GM19395 (cell line): ENCODE measurements around the gene FRAT2.
A peak's percentile ranks its signal among the peaks of the same experiment; 100 is the strongest.

Source experiments
- ATAC-seq: cut with Tn5 transposase; IDR thresholded peaks from one replicate; pipeline ENCODE4 v1.9.1; 2021; ENCODE audit warnings: mild to moderate bottlenecking, moderate library complexity; ENCODE audit not compliant: unreplicated experiment

FRAT2 gene

DNA sequence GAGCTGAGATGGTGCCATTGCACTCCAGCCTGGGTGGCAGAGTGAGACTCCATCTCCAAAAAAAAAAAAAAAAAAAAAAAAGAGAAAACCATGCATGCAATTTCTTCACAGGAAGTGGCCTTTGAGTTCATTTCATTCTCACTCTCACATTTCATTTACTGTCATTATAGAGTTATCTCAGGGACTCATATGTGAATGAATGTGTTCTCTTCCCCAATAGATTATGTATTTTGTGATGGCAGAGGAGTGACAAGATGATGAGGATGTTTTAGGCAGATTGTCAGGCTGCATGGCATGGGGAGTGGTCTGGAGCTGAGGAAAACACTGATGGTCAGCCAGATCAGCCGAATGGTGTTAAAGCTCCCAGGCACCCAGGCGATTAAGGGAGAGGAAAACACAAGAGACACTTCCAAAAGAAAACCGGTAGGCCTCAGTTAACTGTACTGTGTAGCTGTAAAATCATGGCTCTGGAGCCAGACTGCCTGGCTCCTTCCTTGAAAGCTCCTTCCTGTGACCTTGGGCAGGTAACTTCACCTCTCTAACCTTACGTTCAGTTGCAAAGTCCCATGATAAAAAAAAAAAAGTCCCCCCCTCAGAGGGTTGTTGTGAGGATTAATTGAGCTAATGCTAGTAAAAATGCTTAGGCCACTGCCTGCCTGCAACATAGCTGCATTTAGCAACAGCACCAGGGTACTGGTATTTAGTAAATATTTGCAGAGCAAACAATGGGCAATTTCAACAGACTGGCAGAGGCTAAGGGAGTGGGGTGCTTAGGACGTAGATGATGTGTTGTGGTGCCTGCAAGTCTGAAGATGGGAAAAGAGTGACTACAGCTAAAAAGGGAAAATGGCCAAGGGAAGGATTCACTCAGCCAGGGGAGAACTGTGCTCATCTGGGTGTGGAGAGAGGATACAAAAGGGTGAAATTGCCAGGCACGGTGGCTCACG, 6.9 kb downstream of the FRAT2 start:
- ATAC-seq, result no peak

DNA sequence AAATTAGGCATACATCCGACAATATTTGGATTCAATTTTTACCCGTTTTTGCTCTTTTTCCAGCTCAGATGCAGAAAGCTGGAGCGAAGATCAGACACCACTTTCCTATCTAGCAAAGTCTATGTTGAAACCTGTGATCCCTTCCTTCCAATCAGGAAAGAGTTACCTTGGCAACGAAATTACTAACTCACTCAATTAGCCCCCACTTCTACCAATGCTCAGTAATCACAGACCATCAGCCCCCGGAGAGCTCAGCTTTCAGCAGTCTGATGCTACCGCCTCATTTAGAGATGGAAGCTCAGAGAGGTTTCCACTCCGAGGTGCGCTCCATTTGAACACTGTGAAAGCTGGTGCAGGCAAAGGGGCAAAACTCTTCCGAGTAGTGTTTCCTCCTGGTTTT, 8.8 kb downstream of the FRAT2 start:
- no peak for ATAC-seq

DNA sequence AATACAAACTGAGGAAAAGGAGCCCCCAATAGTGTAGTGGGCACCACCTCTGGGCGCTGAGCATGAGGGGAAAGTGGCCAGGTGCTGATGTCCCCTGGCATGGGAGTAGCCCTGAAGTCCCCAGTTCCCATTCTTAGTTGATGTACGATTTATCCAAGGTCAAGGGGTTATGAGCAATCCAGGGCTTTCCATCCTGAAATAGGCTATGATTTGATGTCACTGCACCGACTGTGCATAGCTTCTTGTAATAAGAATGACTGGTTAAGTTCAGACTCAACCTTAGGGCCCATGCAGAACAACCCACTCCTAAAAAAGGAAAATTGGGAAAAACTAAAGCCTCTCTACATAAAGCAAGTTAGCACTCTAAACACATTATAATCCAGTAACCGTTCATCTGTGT, 11.0 kb downstream of the FRAT2 start:
- no peak for ATAC-seq

DNA sequence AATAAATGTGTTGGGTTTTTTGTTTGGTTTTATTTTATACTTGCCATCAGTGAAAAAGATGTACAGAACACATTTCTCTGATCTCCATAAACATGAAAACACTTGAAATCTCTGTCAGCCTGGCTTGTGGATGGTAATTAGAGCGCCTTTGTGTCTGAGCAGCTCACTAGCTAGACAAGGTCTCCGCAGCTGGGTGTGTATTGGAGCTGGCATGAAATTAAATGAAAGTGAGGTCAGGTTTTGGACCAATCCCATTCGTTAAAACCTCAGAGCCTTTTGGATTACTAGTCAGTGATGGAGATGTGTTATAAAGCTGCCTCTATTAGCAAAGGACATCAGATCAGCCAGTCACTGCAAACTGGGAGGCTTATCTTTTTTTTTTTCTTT, 12.7 kb downstream of the FRAT2 start:
- ATAC-seq, result no peak

DNA sequence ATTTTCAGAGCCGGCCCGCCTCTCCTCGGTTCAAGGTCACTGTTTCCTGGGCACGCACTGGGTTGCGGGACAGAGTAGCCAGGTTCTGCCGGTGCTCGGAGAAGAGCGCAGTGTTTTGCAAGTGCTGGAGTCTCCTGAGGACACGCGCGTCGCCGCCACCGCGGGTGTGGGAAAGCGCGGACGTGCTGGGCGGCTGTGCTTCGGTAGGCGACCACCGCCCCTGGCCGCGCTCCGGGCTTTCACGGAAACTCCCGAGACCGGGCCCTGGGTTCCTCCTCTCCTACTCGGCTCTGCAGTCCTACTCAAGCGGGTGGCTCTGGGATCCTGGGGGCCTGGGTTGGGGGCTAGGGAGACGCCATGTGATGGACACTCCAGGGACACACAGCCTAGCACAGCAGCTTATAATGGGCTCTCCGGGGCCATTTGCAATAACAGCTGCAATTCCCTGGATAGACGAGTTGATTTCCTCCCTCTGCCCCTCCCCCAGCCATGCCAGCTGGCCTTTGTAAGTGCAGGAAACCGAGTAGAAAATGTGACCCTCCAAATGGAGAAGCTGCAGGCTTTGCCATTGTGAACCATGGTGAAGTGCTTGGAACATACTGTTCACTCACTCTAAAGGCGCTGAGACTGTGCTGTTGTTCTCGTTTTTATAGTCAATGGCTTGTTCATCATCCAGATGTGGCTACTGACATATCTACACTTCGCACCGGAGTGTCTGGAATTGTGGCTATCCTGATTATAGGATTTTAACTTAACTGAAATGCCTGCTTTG, 13.3 kb downstream of the FRAT2 start:
- ATAC-seq, result no peak

DNA sequence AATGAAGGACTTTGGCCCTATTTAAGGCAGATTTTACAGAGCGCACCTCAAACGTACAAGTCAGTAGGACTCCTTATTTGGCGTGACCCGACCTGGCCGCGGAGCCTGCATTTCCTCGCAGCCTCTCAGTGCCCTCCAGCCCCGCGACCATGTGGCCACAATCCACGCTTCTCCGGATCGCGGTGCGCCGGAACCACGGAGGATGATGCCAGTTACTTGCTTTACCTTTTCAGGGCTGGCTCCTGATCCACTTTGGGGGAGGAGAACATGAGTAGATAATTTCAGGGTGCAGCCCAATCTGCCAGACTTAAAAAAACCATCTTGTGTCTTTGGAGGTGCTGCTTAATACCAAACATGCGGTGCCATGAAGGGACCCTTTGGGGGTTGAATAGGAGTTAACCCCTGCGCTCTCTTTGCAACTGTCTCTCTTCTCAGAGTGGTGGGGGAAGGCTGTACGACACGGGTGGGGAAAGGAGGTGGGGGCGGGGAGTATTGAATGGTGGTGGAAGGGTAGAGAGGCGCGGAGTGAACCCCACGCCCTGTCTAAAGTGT, 14.0 kb downstream of the FRAT2 start:
- no peak for ATAC-seq

DNA sequence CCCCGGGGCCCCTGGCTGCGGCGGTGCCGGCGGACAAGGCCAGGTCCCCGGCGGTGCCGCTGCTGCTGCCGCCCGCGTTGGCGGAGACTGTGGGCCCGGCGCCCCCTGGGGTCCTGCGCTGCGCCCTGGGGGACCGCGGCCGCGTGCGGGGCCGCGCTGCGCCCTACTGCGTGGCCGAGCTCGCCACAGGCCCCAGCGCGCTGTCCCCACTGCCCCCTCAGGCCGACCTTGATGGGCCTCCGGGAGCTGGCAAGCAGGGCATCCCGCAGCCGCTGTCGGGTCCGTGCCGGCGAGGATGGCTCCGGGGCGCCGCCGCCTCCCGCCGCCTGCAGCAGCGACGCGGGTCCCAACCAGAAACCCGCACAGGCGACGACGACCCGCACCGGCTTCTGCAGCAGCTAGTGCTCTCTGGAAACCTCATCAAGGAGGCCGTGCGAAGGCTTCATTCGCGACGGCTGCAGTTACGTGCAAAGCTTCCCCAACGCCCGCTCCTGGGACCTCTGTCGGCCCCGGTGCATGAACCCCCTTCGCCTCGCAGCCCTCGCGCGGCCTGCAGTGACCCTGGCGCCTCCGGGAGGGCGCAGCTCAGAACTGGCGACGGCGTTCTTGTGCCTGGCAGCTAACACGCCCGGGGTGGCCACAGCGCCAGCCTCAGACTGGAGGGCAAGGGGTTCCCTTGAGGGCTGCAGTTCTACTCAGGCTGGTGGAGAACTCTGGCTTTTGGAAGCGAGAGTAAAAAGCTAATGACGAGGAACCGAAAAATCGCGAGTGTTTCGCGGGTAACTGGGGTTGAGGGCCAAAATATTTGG, 14.7 kb downstream of the FRAT2 start:
- peak; percentile 18 for ATAC-seq

DNA sequence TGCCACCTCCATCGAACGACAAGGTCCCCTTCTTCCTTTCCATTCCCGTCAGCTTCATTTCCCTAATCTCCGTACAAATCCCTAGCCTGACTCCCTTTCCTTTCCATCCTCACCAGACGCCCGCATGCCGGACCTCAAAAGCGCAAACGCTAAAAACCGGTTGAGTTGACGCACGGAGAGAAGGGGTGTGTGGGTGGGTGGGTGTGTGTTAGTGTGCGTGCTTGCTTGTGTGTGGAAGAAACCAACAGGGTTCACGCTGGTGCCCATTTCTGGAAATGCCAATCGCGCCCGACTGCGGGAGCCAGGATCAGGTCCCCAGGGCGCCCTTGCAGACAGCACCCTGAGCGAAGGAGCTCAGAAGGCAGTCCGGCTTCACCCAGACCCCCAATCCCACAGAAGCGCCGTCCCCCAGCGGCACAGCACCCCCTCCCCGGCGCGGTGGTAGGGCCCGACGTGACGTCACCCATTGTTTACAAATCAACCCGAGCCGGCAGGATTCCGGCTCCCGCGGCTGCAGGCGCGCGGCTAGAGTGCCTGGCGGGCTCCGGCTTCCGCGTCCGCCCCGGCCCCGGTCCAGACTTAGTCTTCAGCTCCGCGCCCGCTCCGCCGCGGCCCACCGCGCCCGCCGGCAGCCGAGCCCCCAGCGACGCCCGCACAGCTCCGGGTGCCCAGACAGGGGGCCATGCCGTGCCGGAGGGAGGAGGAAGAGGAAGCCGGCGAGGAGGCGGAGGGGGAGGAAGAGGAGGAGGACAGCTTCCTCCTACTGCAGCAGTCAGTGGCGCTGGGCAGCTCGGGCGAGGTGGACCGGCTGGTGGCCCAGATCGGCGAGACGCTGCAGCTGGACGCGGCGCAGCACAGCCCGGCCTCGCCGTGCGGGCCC, 15.5 kb downstream of the FRAT2 start, which contains the start of gene FRAT1:
FRAT1 (plus strand) TSS at position 500 of the 880 bp plus-strand sequence; CDS start at position 683, 183 bp downstream.
- ATAC-seq, result peak; percentile 83

DNA sequence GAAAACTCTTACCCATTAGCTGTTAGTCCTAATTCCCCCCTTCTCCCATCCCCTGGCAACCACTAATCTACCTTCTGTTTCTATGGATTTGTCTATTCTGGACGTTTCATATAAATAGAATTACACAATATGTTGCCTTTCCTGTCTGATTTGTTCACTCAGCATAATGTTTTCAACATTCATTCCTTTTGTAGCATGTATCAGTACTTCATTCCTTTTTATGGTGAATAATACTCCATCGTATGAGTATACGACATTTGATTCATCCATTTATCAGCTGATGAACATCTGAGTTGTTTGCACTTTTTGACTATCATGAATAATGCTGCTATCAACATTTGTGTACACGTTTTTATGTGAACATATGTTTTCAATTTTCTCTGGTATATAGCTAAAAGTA, 19.9 kb downstream of the FRAT2 start:
- no peak for ATAC-seq

DNA sequence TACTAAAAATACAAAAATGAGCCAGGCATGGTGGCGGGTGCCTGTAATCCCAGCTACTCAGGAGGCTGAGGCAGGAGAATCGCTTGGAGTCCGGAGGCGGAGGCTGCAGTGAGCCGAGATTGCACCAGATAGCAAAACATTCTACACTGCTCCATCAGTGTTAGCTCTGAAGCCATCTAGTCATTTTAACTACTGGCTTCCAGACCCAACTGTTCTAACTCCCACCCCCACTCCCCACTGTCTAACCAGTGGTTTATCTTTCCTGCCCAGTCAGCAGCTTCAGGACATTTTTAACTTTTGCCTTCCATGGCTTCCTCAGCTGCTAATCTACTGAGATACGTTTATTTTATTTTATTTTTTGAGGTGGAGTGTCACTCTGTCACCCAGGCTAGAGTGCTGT, 21.6 kb downstream of the FRAT2 start:
- no peak for ATAC-seq

DNA sequence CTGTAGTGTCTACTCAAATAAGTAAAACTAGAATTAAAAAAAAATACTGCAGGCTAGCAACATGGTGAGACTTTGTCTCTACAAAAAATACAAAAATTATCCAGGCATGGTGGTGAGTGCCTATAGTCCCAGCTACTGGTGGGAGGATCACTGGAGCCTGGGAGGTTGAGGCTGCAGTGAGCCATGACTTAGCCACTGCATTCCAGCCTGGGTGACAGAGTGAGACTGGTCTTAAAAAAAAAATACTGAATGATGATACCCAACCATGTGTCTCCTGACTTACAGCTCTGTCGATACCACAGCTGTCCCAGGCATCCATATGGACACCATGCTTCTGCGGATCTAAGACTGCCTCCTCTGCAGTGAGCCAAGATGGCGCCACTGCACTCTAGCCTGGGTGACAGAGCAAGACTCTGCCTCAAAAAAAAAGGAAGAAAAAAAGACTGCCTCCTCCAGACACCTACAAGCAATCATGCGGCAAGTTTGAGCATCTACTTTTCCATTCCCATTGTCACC, 23.4 kb downstream of the FRAT2 start:
- ATAC-seq, result no peak

DNA sequence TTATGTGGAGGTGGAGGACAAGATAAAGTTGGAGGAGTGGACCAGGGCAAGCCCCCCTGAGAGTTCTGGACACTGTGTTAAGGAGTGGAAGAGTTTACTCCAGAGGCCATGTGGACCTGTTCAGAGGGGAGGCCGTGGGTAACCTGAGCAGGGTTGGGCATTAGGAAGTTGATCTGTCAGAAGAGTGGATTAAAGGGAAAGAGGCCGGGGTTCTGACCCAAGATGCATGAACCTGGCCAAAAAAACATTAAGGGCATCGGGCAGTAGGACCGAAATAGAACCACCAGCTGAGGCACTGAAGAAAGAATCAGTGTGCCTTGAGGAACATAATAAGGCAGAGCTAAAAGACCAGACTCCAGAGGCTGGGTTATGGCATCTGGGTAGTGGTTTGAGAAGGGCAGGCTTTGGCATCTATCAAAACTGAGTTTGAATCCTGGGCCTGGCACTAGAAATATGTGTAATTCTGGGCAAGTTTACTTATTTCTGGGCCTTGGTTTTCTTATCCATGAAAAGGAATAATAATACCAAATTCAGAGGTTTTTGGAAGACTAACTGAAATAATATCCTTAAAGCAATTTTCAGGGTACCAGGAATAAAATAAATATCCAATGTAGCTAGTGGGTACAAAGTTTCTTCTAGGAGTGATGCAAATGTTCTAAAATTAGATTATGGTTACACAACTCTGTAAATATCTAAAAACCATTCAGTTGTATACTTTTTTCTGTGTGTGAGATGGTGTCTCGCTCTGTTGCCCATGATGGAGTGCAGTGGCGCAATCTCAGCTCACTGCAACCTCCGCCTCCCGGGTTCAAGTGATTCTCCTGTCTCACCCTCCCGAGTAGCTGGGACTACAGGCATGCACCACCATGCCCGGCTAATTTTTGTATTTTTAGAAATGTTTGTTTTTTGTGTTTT, 26.4 kb downstream of the FRAT2 start:
- no peak for ATAC-seq

DNA sequence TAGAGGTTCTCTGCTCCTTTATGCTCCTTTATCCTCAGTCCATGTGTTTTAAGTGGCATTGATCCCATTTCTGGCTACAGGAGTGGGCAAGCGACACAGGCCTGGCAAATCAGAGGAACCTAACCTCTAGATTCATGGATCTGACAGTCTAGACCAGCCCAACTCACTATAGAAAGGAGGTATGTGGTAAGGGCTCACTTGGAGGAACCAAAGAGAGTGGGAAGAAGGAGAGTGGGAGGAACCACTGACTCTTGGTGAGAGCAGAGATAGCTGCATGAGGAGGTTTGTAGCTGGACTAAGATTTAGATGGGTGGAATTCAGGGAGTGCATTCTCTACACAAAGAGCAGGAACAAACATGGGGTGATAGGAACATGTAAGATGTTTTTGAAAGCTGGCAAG, 27.1 kb downstream of the FRAT2 start:
- no peak for ATAC-seq

DNA sequence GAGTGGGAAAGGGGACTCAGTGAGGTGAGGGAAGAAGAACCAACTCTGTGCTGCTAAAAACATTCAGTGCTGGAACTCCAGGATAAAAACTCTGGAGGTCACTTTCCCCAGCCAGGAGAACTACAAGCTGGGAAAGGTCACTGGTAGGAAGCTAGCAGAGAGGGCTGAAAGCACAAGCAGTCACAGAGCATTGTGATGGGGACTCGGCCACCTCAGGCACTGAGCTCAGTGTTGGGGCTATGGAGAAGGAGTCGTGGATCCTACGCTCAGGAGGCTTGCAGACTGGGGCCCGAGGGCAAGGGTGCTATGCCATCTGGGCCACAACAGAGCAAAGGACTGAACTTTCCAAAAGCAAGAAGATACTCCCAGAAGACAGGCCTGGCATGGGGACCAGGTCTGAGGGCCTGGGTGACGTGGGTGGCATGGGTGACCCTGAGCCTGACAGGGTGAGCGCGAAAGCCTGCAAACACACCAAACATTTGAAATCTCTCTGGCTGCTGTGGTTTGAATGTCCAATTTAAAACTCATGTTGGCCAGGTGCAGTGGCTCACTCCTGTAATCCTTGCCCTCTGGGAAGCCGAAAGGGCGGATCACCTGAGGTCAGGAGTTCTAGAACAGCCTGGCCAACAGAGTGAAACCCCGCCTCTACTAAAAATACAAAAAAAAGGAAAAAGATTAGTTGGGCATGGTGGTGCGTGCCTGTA, 32.3 kb downstream of the FRAT2 start:
- ATAC-seq, result no peak

DNA sequence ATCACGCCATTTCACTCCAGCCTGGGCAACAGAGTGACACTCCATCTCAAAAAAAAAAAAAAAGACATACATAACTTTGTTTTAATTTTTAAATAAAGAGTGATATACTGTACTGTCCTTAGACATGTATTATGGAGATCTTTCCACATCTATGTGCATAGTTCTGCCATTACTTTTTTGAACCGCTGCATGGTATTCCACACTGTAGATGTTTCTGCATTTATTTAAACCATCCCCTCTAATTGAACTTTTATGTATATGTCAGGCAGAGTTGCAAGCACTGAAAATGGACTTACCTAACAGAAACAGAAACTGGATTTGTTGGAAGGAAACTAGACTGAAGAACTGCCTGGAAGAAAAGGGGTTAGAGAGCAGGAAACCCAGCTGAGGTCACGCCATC, 33.5 kb downstream of the FRAT2 start:
- ATAC-seq, result no peak

DNA sequence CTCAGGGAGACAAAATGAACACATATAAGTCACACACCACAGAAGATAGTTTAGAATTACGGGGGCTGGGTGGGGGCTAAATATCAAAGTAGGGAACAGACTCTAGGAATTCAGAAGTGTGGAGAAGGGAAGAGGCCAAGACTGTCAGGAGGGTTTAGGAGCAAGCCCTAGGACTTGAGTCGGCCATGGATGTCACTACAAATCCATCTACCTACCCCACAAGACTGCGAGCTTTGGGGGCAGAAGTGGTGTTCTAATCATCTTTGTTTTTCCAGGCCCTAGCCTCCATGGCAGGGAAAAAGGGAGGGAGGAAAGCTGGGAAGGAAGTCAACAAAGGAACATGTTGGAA, 36.3 kb downstream of the FRAT2 start:
- ATAC-seq, result no peak

DNA sequence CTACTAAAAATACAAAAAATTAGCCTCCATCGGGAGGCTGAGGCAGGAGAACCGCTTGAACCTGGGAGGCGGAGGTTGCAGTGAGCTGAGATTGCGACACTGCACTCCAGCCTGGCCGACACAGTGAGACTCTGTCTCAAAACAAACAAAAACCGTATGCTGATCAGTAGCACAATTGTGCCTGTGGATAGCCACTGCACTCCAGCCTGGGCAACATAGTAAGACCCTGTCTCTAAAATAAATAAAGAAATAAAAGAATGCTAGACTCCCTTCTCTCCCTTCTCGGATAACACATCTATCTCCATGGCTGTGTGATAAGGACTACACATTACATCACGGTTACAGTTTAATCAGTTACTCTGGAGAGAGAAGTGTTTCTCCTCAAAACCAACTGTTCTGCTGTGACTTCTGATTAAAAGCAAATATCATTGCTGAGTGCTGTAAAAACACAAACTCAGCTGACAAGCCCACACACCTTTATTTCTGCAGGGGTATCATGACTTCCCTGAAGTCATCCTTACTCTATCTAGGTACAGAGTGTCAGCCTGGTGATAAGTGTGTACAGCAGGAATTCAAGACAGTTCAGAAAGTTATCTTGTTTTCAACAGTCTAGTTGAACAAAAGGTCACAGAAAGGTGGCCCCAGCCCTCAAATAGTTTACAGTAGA, 36.8 kb downstream of the FRAT2 start:
- ATAC-seq, result no peak

DNA sequence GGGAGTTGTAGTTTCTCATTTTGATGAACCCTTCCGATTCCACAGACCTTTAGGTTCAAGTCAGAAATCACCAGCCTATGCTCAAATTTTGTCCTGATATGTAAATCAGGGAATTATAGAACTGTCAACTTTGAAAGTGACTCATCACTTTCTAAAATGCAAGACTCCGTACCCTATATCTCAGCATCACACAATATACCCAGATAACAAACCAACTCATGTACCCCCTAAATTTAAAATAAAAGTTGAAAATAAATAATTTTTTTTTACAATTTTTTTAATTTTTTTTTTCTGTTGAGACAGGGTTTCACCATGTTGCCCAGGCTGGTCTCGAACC, 41.7 kb downstream of the FRAT2 start:
- ATAC-seq, result no peak
